ENCODE results near the gene SMAD3. TPM values are rescaled to one million over a fixed set of nuclear protein-coding genes. Genes with fewer than 3 reads are reported as not detected.

Gene SMAD3
- total RNA-seq, 2 donors from 2014 or later, result 20.8 to 37.8 TPM

DNA sequence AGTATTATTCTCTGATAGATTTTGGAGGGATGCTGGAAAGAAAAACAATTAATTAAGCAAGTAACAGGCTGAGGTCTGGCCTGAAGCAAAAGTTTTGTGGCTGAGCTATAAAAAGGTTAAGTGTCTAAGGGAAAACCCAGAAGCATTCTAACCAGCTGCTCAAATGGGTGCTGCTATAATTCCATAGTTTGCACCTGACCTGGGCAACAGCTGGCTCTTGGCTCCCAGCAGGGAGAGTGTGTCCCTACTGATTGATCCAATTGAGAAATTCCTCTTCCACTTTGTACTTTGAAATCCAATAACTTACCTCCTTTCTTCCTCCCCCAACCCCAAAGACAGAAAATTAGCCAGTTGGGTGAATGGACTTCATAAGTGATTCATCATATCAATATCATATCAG, 27.7 kb upstream of the SMAD3 start:
- Histone ChIP-seq H3K27me3 (no peaks in the 10 kb centered on the region), H3K9me3 (no peaks in the 10 kb centered on the region), H3K36me3 (no peaks in the 10 kb centered on the region), H3K27ac (no peak overlapping the region), H3K4me3 (no peak overlapping the region), H3K4me1 (peaks cover 0 to 16% of the 10 kb centered on the region in 2 donors)
- TF ChIP-seq, protein P1, sequence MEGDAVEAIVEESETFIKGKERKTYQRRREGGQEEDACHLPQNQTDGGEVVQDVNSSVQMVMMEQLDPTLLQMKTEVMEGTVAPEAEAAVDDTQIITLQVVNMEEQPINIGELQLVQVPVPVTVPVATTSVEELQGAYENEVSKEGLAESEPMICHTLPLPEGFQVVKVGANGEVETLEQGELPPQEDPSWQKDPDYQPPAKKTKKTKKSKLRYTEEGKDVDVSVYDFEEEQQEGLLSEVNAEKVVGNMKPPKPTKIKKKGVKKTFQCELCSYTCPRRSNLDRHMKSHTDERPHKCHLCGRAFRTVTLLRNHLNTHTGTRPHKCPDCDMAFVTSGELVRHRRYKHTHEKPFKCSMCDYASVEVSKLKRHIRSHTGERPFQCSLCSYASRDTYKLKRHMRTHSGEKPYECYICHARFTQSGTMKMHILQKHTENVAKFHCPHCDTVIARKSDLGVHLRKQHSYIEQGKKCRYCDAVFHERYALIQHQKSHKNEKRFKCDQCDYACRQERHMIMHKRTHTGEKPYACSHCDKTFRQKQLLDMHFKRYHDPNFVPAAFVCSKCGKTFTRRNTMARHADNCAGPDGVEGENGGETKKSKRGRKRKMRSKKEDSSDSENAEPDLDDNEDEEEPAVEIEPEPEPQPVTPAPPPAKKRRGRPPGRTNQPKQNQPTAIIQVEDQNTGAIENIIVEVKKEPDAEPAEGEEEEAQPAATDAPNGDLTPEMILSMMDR (IDR thresholded peaks at IDR 0.05), result no peak
- DNase-seq (ENCODE audit: low spot score), result no peak

DNA sequence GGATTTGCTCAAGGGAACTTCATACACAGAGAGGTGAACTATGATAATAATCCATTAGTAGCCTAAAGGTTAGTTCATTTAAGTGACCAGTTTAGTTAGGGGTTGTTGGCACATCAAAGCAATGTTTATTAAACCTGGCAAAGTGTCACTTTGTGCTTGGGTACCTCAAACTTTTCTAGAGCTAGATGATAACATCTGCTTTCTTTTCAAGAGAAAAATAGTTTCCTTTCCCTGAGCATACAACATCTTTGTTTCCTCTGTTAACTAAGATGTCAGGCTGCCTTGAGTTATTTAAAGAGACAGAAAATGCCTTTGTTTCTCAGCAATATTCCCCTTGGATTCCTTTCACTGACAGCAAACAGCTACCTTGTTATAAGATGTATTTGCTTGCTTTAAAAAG, 26.7 kb upstream of the SMAD3 start:
- Histone ChIP-seq H3K27ac (no peak overlapping the region), H3K4me1 (peaks cover 0 to 5% of the 10 kb centered on the region in 2 donors), H3K4me3 (no peak overlapping the region), H3K27me3 (no peaks in the 10 kb centered on the region), H3K9me3 (no peaks in the 10 kb centered on the region), H3K36me3 (no peaks in the 10 kb centered on the region)
- TF ChIP-seq, protein P1 (IDR thresholded peaks at IDR 0.05), result no peak
- DNase-seq (ENCODE audit: low spot score), result no peak

GRCh38 chr15:67039384-67040075, 25.9 kb upstream of the SMAD3 start:
- Histone ChIP-seq H3K4me1 (peaks cover 0 to 5% of the 10 kb centered on the region in 2 donors), H3K9me3 (no peaks in the 10 kb centered on the region), H3K4me3 (no peak overlapping the region), H3K27me3 (no peaks in the 10 kb centered on the region), H3K27ac (no peak overlapping the region), H3K36me3 (no peaks in the 10 kb centered on the region)
- no peak for DNase-seq (ENCODE audit: low spot score)
- TF ChIP-seq, protein P1 (IDR thresholded peaks at IDR 0.05), result no peak

DNA sequence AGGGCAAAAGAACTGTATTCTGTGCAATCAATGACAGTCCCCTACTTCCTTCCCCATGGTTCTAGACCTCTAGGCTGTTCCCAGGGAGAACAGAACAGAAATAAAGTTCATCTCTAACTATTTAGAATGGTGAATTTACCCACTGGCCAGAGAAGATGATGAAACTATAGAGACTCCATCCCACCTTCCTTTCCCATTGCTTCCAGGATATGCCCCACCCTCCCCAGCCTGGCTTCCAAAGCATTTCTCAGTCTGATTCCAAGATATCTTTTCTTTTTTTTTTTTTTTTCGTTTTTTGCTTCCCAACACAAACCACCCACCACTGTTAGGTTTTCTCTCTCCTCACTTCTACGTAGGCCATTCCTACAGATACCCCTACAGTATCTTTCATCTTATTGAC, 25.1 kb upstream of the SMAD3 start:
- Histone ChIP-seq H3K4me1 (peaks cover 0 to 7% of the 10 kb centered on the region in 2 donors), H3K9me3 (no peaks in the 10 kb centered on the region), H3K36me3 (no peaks in the 10 kb centered on the region), H3K4me3 (no peak overlapping the region), H3K27me3 (no peaks in the 10 kb centered on the region), H3K27ac (no peak overlapping the region)
- TF ChIP-seq, protein P1 (IDR thresholded peaks at IDR 0.05), result no peak
- DNase-seq (ENCODE audit: low spot score), result no peak

GRCh38 chr15:67042551-67043142, 22.8 kb upstream of the SMAD3 start:
- Histone ChIP-seq H3K27me3 (no peaks in the 10 kb centered on the region), H3K4me3 (no peak overlapping the region), H3K9me3 (no peaks in the 10 kb centered on the region), H3K36me3 (no peaks in the 10 kb centered on the region), H3K27ac (no peak overlapping the region), H3K4me1 (peaks cover 0 to 7% of the 10 kb centered on the region in 2 donors)
- DNase-seq (ENCODE audit: low spot score), result no peak
- TF ChIP-seq, protein P1 (IDR thresholded peaks at IDR 0.05), result no peak

Measured in right atrium auricular region (tissue), 2 donors.